OCI-LY3 (cell line): ENCODE results near the gene ACTA2.

Experiments used
- CTCF ChIP-seq: fragments of 200-600, 300-600 bp; sonication (generic); IDR thresholded peaks from 2 replicates; pipeline ENCODE4 v1.5.1; 2014; ENCODE audit warnings: antibody characterized with exemption, low read length, low read depth
- EZH2phosphoT487 ChIP-seq: fragments of 200-600 bp; shearing (Covaris generic); IDR thresholded peaks from 2 replicates; pipeline ENCODE4 v1.6.1; 2018; ENCODE audit warnings: antibody characterized with exemption, mixed run types, low read depth

- no peak for TF ChIP-seq CTCF
- no peak for TF ChIP-seq EZH2phosphoT487
Measured at GRCh38 chr10:88927416-88927690, 25.2 kb downstream of the ACTA2 start.
